Neural cell (in vitro differentiated cells): Measurements from ENCODE around the gene PCED1A. TPM values are rescaled to one million over a fixed set of nuclear protein-coding genes. Genes with fewer than 3 reads are reported as not detected.

ENCODE experiments used
- H2AFZ ChIP-seq: fragments of 200-600, 300-800 bp; sonication (generic), shearing (Covaris generic); 2 replicates; pipeline ENCODE4 v1.6.0; 2014; ENCODE audit warnings: low read depth, mild to moderate bottlenecking, antibody characterized with exemption, low read length, moderate library complexity
- H3F3A ChIP-seq: fragments of 200-600 bp; shearing (Covaris generic); 2 replicates; pipeline ENCODE4 v1.6.1; 2016; ENCODE audit warnings: mild to moderate bottlenecking, moderate library complexity, mixed read lengths, antibody characterized with exemption, low read length; ENCODE audit not compliant: insufficient read depth, poor library complexity, severe bottlenecking
- H3K27ac ChIP-seq: fragments of 200-600, 300-800 bp; sonication (generic), shearing (Covaris generic); 2 replicates; pipeline ENCODE4 v1.5.1; 2014; ENCODE audit warnings: mild to moderate bottlenecking, low read length, moderate library complexity
- H3K27me3 ChIP-seq: fragments of 300-800, 200-600 bp; sonication (generic), shearing (Covaris generic); 2 replicates; pipeline ENCODE4 v1.6.0; 2014; ENCODE audit warnings: mild to moderate bottlenecking, low read depth, low read length, moderate library complexity; ENCODE audit not compliant: insufficient read depth
- H3K36me3 ChIP-seq: fragments of 300-800, 200-600 bp; sonication (generic), shearing (Covaris generic); 2 replicates; pipeline ENCODE4 v1.5.1; 2014; ENCODE audit warnings: mild to moderate bottlenecking, antibody characterized with exemption, low read length, moderate library complexity; ENCODE audit not compliant: insufficient read depth
- H3K4me2 ChIP-seq: fragments of 300-800, 200-600 bp; sonication (generic), shearing (Covaris generic); 2 replicates; pipeline ENCODE4 v1.6.0; 2014; ENCODE audit warnings: mild to moderate bottlenecking, low read length
- H3K4me3 ChIP-seq: fragments of 300-800, 200-600 bp; sonication (generic), shearing (Covaris generic); 2 replicates; pipeline ENCODE4 v1.5.1; 2014; ENCODE audit warnings: mild to moderate bottlenecking, low read length, moderate library complexity
- H3K79me2 ChIP-seq: fragments of 200-600 bp; shearing (Covaris generic); replicated peaks from 2 replicates; pipeline ENCODE4 v1.6.0; 2014; ENCODE audit warnings: mild to moderate bottlenecking, low read length, moderate library complexity; ENCODE audit not compliant: insufficient read depth
- H3K9ac ChIP-seq: fragments of 300-800, 200-600 bp; sonication (generic), shearing (Covaris generic); 2 replicates; pipeline ENCODE4 v1.6.1; 2016; ENCODE audit warnings: mild to moderate bottlenecking, low read length, mixed read lengths
- H3K9me2 ChIP-seq: fragments of 200-600 bp; shearing (Covaris generic); 2 replicates; pipeline ENCODE4 v1.6.1; 2016; ENCODE audit warnings: mild to moderate bottlenecking, low read length, mixed read lengths; ENCODE audit not compliant: insufficient read depth
- H3K9me3 ChIP-seq: fragments of 200-600, 300-800 bp; sonication (generic), shearing (Covaris generic); 2 replicates; pipeline ENCODE4 v1.6.1; 2016; ENCODE audit warnings: mild to moderate bottlenecking, mixed run types, low read length, moderate library complexity, mixed read lengths
- H4K20me1 ChIP-seq: fragments of 200-600 bp; shearing (Covaris generic); 2 replicates; pipeline ENCODE4 v1.6.1; 2016; ENCODE audit warnings: mild to moderate bottlenecking, mixed run types; ENCODE audit not compliant: insufficient read depth
- EP300 ChIP-seq: fragments of 450-650 bp; conservative IDR thresholded peaks from 2 replicates; pipeline ENCODE4 v1.6.1; 2014; ENCODE audit warnings: antibody characterized with exemption, mild to moderate bottlenecking, moderate library complexity; ENCODE audit not compliant: poor library complexity, severe bottlenecking
- EZH2 ChIP-seq: fragments of 200-600, 300-800 bp; shearing (Covaris generic), sonication (generic); IDR thresholded peaks from 2 replicates; pipeline ENCODE4 v1.6.1; 2014; ENCODE audit warnings: antibody characterized with exemption, low read length, borderline replicate concordance, mild to moderate bottlenecking; ENCODE audit not compliant: insufficient read depth, poor library complexity, severe bottlenecking
- MXI1 ChIP-seq: fragments of 450-650 bp; conservative IDR thresholded peaks from 2 replicates; pipeline ENCODE4 v1.6.1; 2014; ENCODE audit warnings: antibody characterized with exemption, mild to moderate bottlenecking; ENCODE audit not compliant: poor library complexity, severe bottlenecking
- POLR2AphosphoS5 ChIP-seq: IDR thresholded peaks from 2 replicates; pipeline ENCODE4 v1.6.1; 2012
- RAD21 ChIP-seq: fragments of 450-650 bp; conservative IDR thresholded peaks from 2 replicates; pipeline ENCODE4 v1.6.1; 2014; ENCODE audit warnings: antibody characterized with exemption, mild to moderate bottlenecking, moderate library complexity
- REST ChIP-seq: IDR thresholded peaks from 2 replicates; pipeline ENCODE4 v1.6.1; 2012; ENCODE audit warnings: borderline replicate concordance
- SMC3 ChIP-seq: fragments of 450-650 bp; conservative IDR thresholded peaks from 2 replicates; pipeline ENCODE4 v1.6.1; 2014; ENCODE audit warnings: antibody characterized with exemption, mild to moderate bottlenecking, moderate library complexity; ENCODE audit not compliant: poor library complexity
- TAF1 ChIP-seq: IDR thresholded peaks from 2 replicates; pipeline ENCODE4 v1.6.1; 2012; ENCODE audit warnings: low read depth
- polyA plus RNA-seq: library from polyadenylated mRNA; depleted of rRNA; stranded (reverse); fragments of >200 nt; gene quantifications from 2 replicates; pipeline ENCODE4 v1.2.3, GENCODE V29; 2014

Gene PCED1A
- polyA plus RNA-seq, 1 donor from 2014 or later = 132 TPM

GRCh38 chr20:2873747-2874041 is 33.2 kb upstream of the PCED1A start:
- Histone ChIP-seq H3F3A (no peaks in the 10 kb centered on the region), H3K9ac (peak overlapping the region; percentile 82), H3K9me2 (no peaks in the 10 kb centered on the region), H3K9me3 (no peaks in the 10 kb centered on the region), H3K27ac (peak overlapping the region; percentile 39), H3K27me3 (no peaks in the 10 kb centered on the region), H3K79me2 (peaks cover 45% of the 10 kb centered on the region), H3K36me3 (no peaks in the 10 kb centered on the region), H2AFZ (no peak overlapping the region), H3K4me3 (peak overlapping the region; percentile 95), H3K4me2 (peak overlapping the region; percentile 96), H4K20me1 (no peaks in the 10 kb centered on the region)
- TF ChIP-seq SMC3 (no peak), MXI1 (peak; percentile 13), REST (peak; percentile 6)

- peak within 1 kb of the TSS; percentile 96 for H3K4me2 ChIP-seq
- H3F3A ChIP-seq = no peaks in the 10 kb centered on the region
- TF ChIP-seq TAF1 = no peak
- TF ChIP-seq RAD21 = no peak
- TF ChIP-seq REST = peak; percentile 17
- peak; percentile 62 for TF ChIP-seq MXI1
- TF ChIP-seq EP300 = peak; percentile 70
- peak; percentile 90 for TF ChIP-seq POLR2AphosphoS5
- TF ChIP-seq SMC3 = peak; percentile 37
- no peak for TF ChIP-seq EZH2
- H3K27me3 ChIP-seq = no peaks in the 10 kb centered on the region
- no peaks in the 10 kb centered on the region for H3K9me3 ChIP-seq
- peak within 1 kb of the TSS; percentile 95 for H3K4me3 ChIP-seq
- peak within 1 kb of the TSS; percentile 39 for H3K27ac ChIP-seq
- peak within 1 kb of the TSS; percentile 82 for H3K9ac ChIP-seq
- H3K79me2 ChIP-seq = peaks cover 40% of the 10 kb centered on the region
- no peaks in the 10 kb centered on the region for H3K36me3 ChIP-seq
- H2AFZ ChIP-seq = peak within 1 kb of the TSS; percentile 52
- no peaks in the 10 kb centered on the region for H3K9me2 ChIP-seq
- no peaks in the 10 kb centered on the region for H4K20me1 ChIP-seq
Measured at GRCh38 chr20:2873010-2873746, 32.7 kb upstream of the PCED1A start, which contains the start of gene PTPRA. TSS of gene PTPRA (plus strand) at chr20:2873481. CDS start at chr20:2964278, 90,797 bp downstream.
